GM21423 (cell line): ENCODE data around the gene OSBPL5.
"Not testable (repeated sequence)": the region's sequence is repeated elsewhere in the genome, so short reads cannot be mapped to it uniquely, and the experiment has no call there.

Experiments
- ATAC-seq: cut with Tn5 transposase; IDR thresholded peaks from one replicate; pipeline ENCODE4 v1.9.1; 2021; ENCODE audit warnings: mild to moderate bottlenecking, moderate library complexity; ENCODE audit not compliant: unreplicated experiment

OSBPL5 gene

DNA sequence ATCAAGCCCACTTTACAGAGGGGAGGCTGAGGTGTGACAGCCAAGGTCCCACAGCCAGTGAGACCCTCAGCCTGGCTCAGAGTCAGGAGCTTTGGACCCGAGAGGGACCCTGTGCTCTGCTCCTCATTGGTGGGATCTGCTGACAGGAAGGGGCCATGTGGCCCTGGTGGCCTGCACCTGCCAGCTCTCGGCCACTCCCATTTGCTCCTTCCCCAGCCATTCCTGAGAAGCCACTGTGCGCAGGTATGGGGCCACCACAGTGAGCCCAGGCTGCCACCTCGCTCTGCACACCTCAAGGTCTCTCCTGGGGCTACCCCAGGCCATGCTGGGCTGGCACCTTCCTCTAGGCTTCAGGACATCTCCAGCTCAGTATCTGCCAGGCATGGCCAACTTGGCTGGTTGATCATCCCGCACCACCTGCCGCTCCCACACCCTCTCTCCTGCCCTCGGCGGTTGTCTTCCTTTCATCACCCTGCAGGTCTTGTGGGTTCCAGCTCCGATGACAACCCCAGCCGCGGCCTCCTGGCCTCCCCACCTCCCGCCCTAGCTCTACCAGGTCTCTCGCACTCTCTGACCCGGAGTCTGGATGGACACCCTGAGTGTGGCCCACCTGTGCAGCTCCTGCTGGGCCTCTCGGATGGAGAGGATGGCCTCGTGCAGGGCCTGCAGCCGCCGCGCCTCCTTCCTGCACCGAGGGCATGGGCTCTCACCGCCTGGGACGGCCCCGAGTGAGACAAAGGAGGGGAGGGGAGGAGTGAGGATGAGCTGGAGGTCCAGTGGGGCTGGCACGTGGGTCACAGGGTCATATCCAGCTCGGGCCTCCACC lies 75.7 kb downstream of the OSBPL5 start:
- ATAC-seq, result no peak

GRCh38 chr11:3088806-3089205 lies 76.3 kb downstream of the OSBPL5 start:
- no peak for ATAC-seq

GRCh38 chr11:3087821-3088800 lies 77.0 kb downstream of the OSBPL5 start:
- ATAC-seq, result no peak

DNA sequence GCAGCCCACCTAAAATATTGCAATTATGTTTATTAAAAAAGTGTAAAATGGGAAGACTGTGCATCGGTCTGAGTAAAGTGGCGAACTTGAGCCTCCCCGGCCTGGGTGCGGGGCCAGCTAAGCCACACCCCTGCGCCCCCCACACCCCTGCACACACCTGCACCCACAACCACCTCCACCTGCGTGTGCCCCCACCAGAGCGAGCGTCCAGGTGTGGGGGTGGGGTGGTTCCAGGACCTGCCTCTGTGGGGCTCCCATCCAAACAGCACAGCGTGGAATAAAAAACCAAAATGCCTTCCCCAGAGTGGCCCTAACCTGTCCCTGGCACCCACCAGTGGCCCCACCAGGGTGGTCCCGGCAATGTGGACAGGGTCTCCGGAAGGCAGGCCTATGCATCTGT lies 77.7 kb downstream of the OSBPL5 start:
- no peak for ATAC-seq

DNA sequence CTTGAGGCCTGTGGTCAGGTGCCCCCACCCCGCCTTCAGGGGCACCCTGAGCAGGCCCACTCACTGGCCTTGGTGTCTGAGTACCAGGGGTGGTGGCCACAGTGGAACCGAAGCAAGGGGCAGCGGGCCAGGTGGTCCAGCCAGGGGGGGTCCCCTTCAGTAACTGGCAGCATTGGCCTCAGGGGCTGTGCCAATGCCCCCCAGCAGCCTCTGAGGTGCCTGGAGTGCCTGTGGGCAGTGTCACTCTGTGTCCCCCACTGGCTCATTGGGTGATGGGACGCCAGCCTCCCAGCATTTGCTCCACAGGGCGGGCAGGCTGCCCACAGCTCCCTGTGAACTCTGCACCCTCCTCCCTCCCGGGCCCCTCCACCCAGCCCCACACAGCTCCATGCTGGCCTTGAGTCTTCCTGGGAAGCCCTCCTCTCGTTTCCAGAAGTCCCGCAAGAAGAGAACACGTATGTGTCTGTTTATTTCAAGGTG lies 78.4 kb downstream of the OSBPL5 start:
- ATAC-seq, result no peak

DNA sequence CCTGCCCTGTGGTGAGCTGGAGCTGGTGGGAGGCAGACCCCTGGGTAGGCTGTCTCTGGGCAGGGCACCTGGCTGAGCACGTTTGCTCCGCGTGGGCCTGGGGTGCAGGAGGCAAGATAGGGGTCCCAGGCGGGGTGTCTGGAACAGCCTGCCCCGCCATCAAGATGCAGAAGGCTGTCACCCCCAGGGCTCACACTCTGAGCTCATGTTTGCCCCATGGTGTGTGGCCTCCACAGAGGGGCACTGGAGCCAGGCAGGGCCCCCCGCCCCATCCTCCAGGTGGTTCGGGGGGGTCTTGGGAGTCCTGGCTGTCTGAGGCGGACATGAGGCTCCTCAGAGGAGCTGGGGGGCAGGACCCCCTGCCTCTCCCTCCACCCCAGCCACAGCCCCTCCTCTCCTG lies 79.0 kb downstream of the OSBPL5 start:
- ATAC-seq, result no peak

GRCh38 chr11:3085052-3085451 lies 80.1 kb downstream of the OSBPL5 start:
- no peak for ATAC-seq

DNA sequence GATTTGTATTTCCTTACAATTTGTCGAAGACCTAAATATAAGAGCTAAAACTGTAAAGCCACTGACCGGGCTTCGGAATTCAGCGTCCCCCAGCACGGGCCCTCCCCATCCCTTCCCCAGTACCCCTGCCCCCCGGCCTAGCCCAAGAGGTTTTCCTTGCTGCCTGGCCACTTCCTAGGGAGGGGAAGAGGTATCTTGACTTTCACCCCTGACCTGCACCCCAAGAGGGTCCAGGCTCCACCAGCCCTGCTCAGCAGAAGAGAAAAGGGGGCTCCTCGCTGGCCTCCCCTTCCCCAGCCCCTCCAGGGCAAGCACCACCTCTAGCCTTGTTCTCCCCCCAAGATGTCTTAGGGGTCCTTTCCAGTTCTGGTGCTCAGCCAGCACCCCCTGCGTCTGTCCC lies 81.8 kb downstream of the OSBPL5 start:
- no peak for ATAC-seq

DNA sequence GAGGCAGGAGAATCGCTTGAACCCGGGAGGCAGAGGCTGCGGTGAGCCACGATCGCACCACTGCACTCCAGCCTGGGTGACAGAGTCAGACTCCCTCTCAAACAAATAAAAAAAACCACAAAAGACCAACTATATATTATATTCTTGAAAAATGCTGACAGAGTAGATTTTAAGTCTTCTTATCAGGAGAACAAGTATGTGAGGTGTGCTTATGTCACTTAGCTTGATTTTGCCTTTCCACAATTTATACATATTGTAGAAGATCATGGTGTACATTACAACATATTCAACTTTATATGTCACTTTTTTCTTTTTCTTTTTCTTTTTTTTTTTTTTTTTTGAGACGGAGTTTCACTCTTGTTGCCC lies 83.7 kb downstream of the OSBPL5 start:
- no peak for ATAC-seq

GRCh38 chr11:3080733-3081385 lies 84.3 kb downstream of the OSBPL5 start:
- ATAC-seq, result no peak

GRCh38 chr11:3080104-3080503 lies 85.0 kb downstream of the OSBPL5 start:
- no peak for ATAC-seq

GRCh38 chr11:3077846-3078440 lies 87.2 kb downstream of the OSBPL5 start:
- no peak for ATAC-seq

DNA sequence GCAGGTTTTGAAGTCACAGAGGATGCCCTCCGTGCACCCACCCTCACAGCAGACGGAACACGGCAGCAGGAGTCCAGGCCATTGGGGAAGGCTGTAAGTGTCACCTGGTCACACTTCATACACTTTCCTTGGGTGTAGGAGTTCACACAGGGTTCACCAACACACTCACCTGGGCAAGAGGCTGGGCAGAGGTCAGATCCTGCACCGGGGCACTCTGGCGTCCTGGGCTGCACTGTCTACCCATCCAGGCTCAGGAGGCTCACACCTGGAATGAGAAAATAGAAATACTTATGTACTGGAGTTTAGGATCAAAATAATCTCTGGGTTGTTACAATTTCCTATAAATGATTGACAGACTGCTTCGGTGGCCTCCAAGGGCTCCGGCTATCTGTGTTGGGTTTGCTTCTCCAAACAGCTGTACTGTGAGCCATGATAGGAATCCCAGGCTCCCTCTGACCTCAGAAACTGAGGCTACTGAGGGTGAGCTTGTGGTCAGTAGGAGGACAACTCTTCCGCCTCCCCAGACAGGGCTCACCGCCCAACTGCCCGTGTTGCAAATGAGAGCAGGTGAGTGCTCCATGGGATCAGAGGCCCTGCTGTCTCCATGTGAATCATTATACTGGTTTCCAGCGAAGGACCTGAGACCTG lies 87.8 kb downstream of the OSBPL5 start:
- no peak for ATAC-seq

GRCh38 chr11:3074912-3075589 lies 90.1 kb downstream of the OSBPL5 start:
- no peak for ATAC-seq

GRCh38 chr11:3073029-3073435 lies 92.1 kb downstream of the OSBPL5 start:
- no peak for ATAC-seq

GRCh38 chr11:3069425-3069824 lies 95.7 kb downstream of the OSBPL5 start:
- ATAC-seq, result no peak

DNA sequence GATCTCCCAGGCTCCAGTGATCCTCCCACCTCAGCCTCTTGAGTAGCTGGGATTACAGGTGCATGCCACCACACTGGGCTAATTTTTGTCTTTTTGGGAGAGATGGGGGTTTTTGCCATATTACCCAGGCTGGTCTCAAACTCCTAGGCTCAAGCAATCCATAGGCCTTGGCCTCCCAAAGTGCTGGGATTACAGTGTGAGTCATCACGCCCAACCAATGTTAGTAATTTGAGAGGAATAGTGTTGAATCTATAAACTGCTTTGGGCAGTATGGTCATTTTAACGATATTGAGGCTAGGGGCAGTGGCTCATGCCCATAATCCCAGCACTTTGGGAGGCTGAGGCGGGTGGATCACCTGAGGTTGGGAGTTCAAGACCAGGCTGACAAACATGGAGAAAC lies 98.8 kb downstream of the OSBPL5 start:
- not testable (repeated sequence) for ATAC-seq

- ATAC-seq, result not testable (repeated sequence)
These were observed 100.4 kb downstream of the OSBPL5 start for GRCh38 chr11:3064709-3065108.

DNA sequence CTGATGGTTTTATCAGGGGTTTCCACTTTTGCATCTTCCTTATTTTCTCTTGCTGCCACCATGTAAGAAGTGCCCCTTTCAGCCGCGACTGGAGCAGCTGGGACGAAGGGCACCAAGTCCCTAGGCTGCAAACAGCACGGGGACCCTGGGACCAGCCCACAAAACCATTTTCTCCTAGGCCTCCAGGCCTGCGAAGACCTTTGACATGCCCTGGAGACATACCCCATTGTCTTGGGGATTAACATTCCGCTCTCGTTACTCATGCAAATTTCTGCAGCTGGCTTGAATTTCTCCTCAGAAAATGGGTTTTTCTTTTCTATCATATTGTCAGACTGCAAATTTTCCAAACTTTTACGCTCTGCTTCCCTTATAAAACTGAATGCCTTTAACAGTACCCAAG lies 101.2 kb downstream of the OSBPL5 start:
- not testable (repeated sequence) for ATAC-seq

DNA sequence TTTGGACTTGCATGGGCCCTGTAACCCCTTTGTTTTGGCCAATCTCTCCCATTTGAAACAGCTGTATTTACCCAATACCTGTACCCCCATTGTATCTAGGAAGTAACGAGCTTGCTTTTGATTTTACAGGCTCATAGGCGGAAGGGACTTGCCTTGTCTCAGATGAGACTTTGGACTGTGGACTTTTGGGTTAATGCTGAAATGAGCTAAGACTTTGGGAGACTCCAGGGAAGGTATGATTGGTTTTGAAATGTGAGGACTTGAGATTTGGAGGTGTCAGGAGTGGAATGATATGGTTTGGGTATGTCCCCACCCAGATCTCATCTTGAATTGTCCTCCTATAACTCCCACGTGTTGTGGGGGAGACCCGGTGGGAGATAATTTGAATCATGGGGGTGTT lies 101.7 kb downstream of the OSBPL5 start:
- not testable (repeated sequence) for ATAC-seq
